Activated CD4-positive, alpha-beta T cell treated with anti-CD3 and anti-CD28 coated beads for 36 hours (primary cell): ENCODE measurements around the gene PTPRB. TPM values are rescaled to one million over a fixed set of nuclear protein-coding genes. Genes with fewer than 3 reads are reported as not detected.

ENCODE experiments used
- ATAC-seq: fragments of 200-7000 bp; cut with Tn5 transposase; one replicate; pipeline ENCODE4 v1.10.0; 2021; ENCODE audit warnings: mild to moderate bottlenecking, moderate library complexity
- CTCF ChIA-PET: fragments of 350-600 bp; sonication (Branson Sonifier 250); formaldehyde crosslinking; loops from one replicate; lab custom pipeline; 2021; ENCODE audit warnings: antibody characterized with exemption; lab: Charles Lee
- POLR2A ChIA-PET: fragments of 350-600 bp; sonication (Branson Sonifier 250); formaldehyde crosslinking; loops from one replicate; lab custom pipeline; 2021; ENCODE audit warnings: antibody characterized with exemption, inconsistent platforms; lab: Charles Lee
- DNase-seq: peaks from one replicate; pipeline ENCODE4 v3.0.0-alpha.2; 2020
- H3K27ac Mint-ChIP-seq: one replicate; pipeline ENCODE4 v1.8.0; 2021; ENCODE audit warnings: mixed read lengths
- H3K27me3 Mint-ChIP-seq: one replicate; pipeline ENCODE4 v1.8.0; 2021; ENCODE audit warnings: mixed read lengths
- H3K36me3 Mint-ChIP-seq: one replicate; pipeline ENCODE4 v1.8.0; 2021; ENCODE audit warnings: low read depth, mixed read lengths
- H3K4me1 Mint-ChIP-seq: one replicate; pipeline ENCODE4 v1.8.0; 2021; ENCODE audit warnings: mixed read lengths
- H3K4me3 Mint-ChIP-seq: one replicate; pipeline ENCODE4 v1.8.0; 2021; ENCODE audit warnings: mild to moderate bottlenecking, moderate library complexity, mixed read lengths
- H3K9me3 Mint-ChIP-seq: one replicate; pipeline ENCODE4 v1.8.0; 2021; ENCODE audit warnings: low read depth, mixed read lengths
- intact Hi-C, 2 experiments: fragments of 100-400 bp; cut with DNase I in 1 of 2; cut with micrococcal nuclease in 1 of 2; formaldehyde crosslinking; loops; one replicate each; pipeline versions ENCODE4 v1.14.2 to v1.15.1; 2022 to 2024; cut with DNase I, micrococcal nuclease
- total RNA-seq, 2 experiments: library from RNA; stranded (reverse); gene quantifications; one replicate each; pipeline ENCODE4 v1.2.3, GENCODE V29; 2021

PTPRB gene
- total RNA-seq, 2 experiments from 2014 or later: not detected

GRCh38 chr12:70484464-70484863 is 152.8 kb downstream of the PTPRB start:
- no peak overlapping the region for H3K4me3 Mint-ChIP-seq
- no peaks in the 10 kb centered on the region for H3K9me3 Mint-ChIP-seq
- ATAC-seq (no peak), DNase-seq (no peak)
- H3K27ac Mint-ChIP-seq: no peak overlapping the region
- H3K36me3 Mint-ChIP-seq: no peaks in the 10 kb centered on the region
- ChIA-PET POLR2A (no interaction called here), CTCF (interaction anchor here (0.6 to 1.0 kb wide), 2 partner anchors 583 to 607 kb away, joined by 3 read pairs; no protein-coding TSS in a partner anchor)
- intact Hi-C loops: no loop called here
- no peaks in the 10 kb centered on the region for H3K4me1 Mint-ChIP-seq
- peaks cover 11% of the 10 kb centered on the region for H3K27me3 Mint-ChIP-seq

GRCh38 chr12:70482764-70483163 is 154.5 kb downstream of the PTPRB start:
- no peak overlapping the region for H3K27ac Mint-ChIP-seq
- DNase-seq (no peak), ATAC-seq (no peak)
- no peaks in the 10 kb centered on the region for H3K9me3 Mint-ChIP-seq
- H3K4me3 Mint-ChIP-seq: no peak overlapping the region
- H3K4me1 Mint-ChIP-seq: no peaks in the 10 kb centered on the region
- H3K27me3 Mint-ChIP-seq: peaks cover 11% of the 10 kb centered on the region
- intact Hi-C loops: no loop called here
- no peaks in the 10 kb centered on the region for H3K36me3 Mint-ChIP-seq
- POLR2A ChIA-PET: no interaction called here
- CTCF ChIA-PET: no interaction called here

- no peak for ATAC-seq
- Mint-ChIP-seq H3K4me3 (no peak overlapping the region), H3K4me1 (no peaks in the 10 kb centered on the region), H3K9me3 (no peaks in the 10 kb centered on the region), H3K27me3 (peaks cover 7% of the 10 kb centered on the region), H3K36me3 (no peaks in the 10 kb centered on the region), H3K27ac (no peak overlapping the region)
- ChIA-PET POLR2A (no interaction called here), CTCF (no interaction called here)
- DNase-seq: no peak
- intact Hi-C loops: no loop called here
Measured at GRCh38 chr12:70469221-70469820, 167.9 kb downstream of the PTPRB start.

GRCh38 chr12:70468741-70469140 is 168.5 kb downstream of the PTPRB start:
- Mint-ChIP-seq H3K27ac (no peak overlapping the region), H3K4me1 (no peaks in the 10 kb centered on the region), H3K36me3 (no peaks in the 10 kb centered on the region), H3K27me3 (peaks cover 7% of the 10 kb centered on the region), H3K4me3 (no peak overlapping the region), H3K9me3 (peaks cover 3% of the 10 kb centered on the region)
- DNase-seq (no peak), ATAC-seq (no peak)
- intact Hi-C loops: no loop called here
- ChIA-PET CTCF (no interaction called here), POLR2A (no interaction called here)

DNA sequence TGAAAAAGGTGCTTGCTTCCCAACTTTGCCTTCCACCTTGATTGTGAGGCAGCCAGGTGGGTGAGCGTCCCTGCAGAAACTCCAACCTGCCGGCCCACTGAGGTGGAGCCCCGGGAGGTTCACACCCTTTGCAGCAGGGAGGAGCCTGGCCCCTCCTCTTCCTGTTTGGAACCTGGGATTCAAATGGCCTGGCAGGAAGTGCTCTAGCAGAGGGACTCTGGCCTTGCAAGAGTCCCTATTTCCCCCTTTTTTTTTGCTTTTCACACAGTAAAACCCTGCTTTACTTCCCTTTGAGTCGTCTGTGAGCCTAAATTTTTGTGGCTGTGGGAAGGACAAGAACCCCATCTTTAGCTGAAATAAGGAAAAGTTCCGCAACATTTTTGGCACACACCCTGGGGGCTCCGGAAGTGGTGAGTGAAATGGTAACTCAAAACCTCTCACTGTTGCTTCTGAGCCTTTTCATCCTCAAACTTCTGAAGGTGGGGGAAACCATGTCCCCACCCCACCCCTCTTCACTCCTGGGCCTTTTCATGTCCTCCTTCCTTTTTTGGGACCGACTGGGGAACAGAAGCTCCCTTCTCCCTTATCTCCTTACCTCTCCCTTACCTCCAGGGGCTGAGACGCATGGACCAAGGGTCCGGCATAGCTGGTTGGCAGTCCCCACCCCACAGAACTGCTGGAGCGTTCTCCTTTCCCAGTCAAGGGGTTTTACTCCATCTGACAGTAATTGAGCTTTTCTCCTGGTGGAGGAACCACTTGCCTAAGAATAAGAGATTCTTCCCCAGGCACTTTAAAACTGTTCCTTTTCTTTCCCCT is 169.1 kb downstream of the PTPRB start:
- H3K9me3 Mint-ChIP-seq: peaks cover 3% of the 10 kb centered on the region
- H3K27ac Mint-ChIP-seq: no peak overlapping the region

GRCh38 chr12:70467476-70467875 is 169.8 kb downstream of the PTPRB start:
- intact Hi-C loops: no loop called here
- ChIA-PET CTCF (interaction anchor here (0.7 kb wide), 1 partner anchor 559 kb away, joined by 4 read pairs; no protein-coding TSS in a partner anchor), POLR2A (no interaction called here)
- ATAC-seq: no peak
- H3K27ac Mint-ChIP-seq: no peak overlapping the region
- peaks cover 3% of the 10 kb centered on the region for H3K9me3 Mint-ChIP-seq
- no peak overlapping the region for H3K4me3 Mint-ChIP-seq
- DNase-seq: no peak
- no peaks in the 10 kb centered on the region for H3K4me1 Mint-ChIP-seq
- H3K27me3 Mint-ChIP-seq: peaks cover 4% of the 10 kb centered on the region
- H3K36me3 Mint-ChIP-seq: no peaks in the 10 kb centered on the region

More for the DNA sequence above, 169.1 kb downstream of the PTPRB start:
- CTCF ChIA-PET: interaction anchor here (0.7 kb wide), 1 partner anchor 560 kb away, joined by 4 read pairs; no protein-coding TSS in a partner anchor
- DNase-seq (no peak), ATAC-seq (no peak)
- Mint-ChIP-seq H3K4me1 (no peaks in the 10 kb centered on the region), H3K27me3 (peaks cover 6% of the 10 kb centered on the region), H3K4me3 (no peak overlapping the region), H3K36me3 (no peaks in the 10 kb centered on the region)
- intact Hi-C loops: no loop called here
- POLR2A ChIA-PET: no interaction called here

DNA sequence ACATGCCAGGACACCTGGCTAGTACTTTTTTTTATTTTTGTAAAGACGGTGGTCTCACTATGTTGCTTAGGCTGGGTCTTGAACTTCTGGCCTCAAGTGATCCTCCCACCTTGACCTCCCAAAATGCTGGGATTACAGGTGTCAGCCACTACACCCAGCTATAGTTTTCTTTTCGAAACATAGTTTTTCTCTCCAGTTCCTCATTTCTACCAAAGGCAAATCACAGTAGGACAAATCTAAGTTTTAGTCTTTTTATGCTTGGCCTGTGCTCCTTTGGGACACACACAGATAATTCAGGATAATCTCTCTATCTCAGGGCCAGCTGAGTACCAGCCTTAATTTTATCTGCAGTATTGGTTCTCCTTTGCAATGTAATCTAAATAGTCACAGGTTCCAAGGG is 170.5 kb downstream of the PTPRB start:
- ATAC-seq (no peak), DNase-seq (no peak)
- POLR2A ChIA-PET: interaction anchor here (0.6 kb wide), 1 partner anchor 12 kb away, joined by 3 read pairs; no protein-coding TSS in a partner anchor
- Mint-ChIP-seq H3K27ac (no peak overlapping the region), H3K9me3 (peaks cover 3% of the 10 kb centered on the region), H3K4me3 (no peak overlapping the region), H3K27me3 (peaks cover 4% of the 10 kb centered on the region), H3K36me3 (no peaks in the 10 kb centered on the region), H3K4me1 (no peaks in the 10 kb centered on the region)
- intact Hi-C loops: no loop called here
- CTCF ChIA-PET: no interaction called here
